CD4-positive, alpha-beta memory T cell (primary cell): ENCODE measurements around the gene POLR3GL. TPM values are rescaled to one million over a fixed set of nuclear protein-coding genes. Genes with fewer than 3 reads are reported as not detected.
"Not testable (repeated sequence)": the region's sequence is repeated elsewhere in the genome, so short reads cannot be mapped to it uniquely, and the experiment has no call there.

Experiments used
- CTCF ChIA-PET: fragments of 350-600 bp; sonication (Branson Sonifier 250); formaldehyde crosslinking; loops from one replicate; lab custom pipeline; 2021; ENCODE audit warnings: inconsistent platforms; ENCODE audit not compliant: partially characterized antibody; lab: Charles Lee
- POLR2A ChIA-PET: fragments of 350-600 bp; sonication (Branson Sonifier 250); formaldehyde crosslinking; loops from one replicate; lab custom pipeline; 2021; ENCODE audit not compliant: partially characterized antibody; lab: Charles Lee
- DNase-seq, 5 donors: peaks; one replicate each; pipeline versions ENCODE4 v3.0.0 to v3.0.0-alpha.2; 2020 to 2022; ENCODE audit warnings: mixed read lengths in 1 of 5
- H3K27ac ChIP-seq: one replicate; pipeline ENCODE4 v1.7.0; 2013; ENCODE audit warnings: low read depth, low read length
- H3K27me3 ChIP-seq: 2 replicates; pipeline ENCODE4 v1.7.0; 2013; ENCODE audit warnings: mild to moderate bottlenecking, low read length, moderate library complexity; ENCODE audit not compliant: insufficient read depth
- H3K36me3 ChIP-seq: 2 replicates; pipeline ENCODE4 v1.7.0; 2013; ENCODE audit warnings: mild to moderate bottlenecking, low read length, moderate library complexity; ENCODE audit not compliant: insufficient read depth
- H3K4me1 ChIP-seq: 2 replicates; pipeline ENCODE4 v1.7.0; 2013; ENCODE audit warnings: mild to moderate bottlenecking, low read length, moderate library complexity; ENCODE audit not compliant: insufficient read depth
- H3K4me3 ChIP-seq, 2 donors: one replicate each; pipeline ENCODE4 v1.7.0; 2013; ENCODE audit warnings: low read length in 2 of 2, mild to moderate bottlenecking in 1 of 2
- H3K9me3 ChIP-seq, 2 donors: one replicate each; pipeline ENCODE4 v1.7.0; 2013; ENCODE audit warnings: low read length in 2 of 2, control low read depth in 1 of 2; ENCODE audit not compliant: control insufficient read depth in 1 of 2
- H3K27ac Mint-ChIP-seq, 7 donors: one replicate each; pipeline ENCODE4 v1.8.0; 2020 to 2021; ENCODE audit warnings: mixed read lengths in 7 of 7, mild to moderate bottlenecking in 6 of 7, inconsistent platforms in 3 of 7, moderate library complexity in 3 of 7
- H3K27me3 Mint-ChIP-seq, 2 donors: one replicate each; pipeline ENCODE4 v1.8.0; 2020 to 2021; ENCODE audit warnings: mixed read lengths in 2 of 2
- H3K36me3 Mint-ChIP-seq, 2 donors: one replicate each; pipeline ENCODE4 v1.8.0; 2020 to 2021; ENCODE audit warnings: mixed read lengths in 2 of 2, inconsistent platforms in 1 of 2, mild to moderate bottlenecking in 1 of 2
- H3K4me1 Mint-ChIP-seq, 4 donors: one replicate each; pipeline ENCODE4 v1.8.0; 2020 to 2021; ENCODE audit warnings: mixed read lengths in 4 of 4, mild to moderate bottlenecking in 1 of 4
- H3K4me3 Mint-ChIP-seq, 8 donors: one replicate each; pipeline ENCODE4 v1.8.0; 2020 to 2021; ENCODE audit warnings: mixed read lengths in 8 of 8, mild to moderate bottlenecking in 7 of 8, moderate library complexity in 6 of 8, inconsistent platforms in 3 of 8
- H3K9me3 Mint-ChIP-seq, 8 donors: one replicate each; pipeline ENCODE4 v1.8.0; 2020 to 2021; ENCODE audit warnings: mixed read lengths in 8 of 8, mild to moderate bottlenecking in 5 of 8, inconsistent platforms in 3 of 8, moderate library complexity in 1 of 8
- intact Hi-C: fragments of 100-400 bp; cut with micrococcal nuclease; formaldehyde crosslinking; loops from one replicate; pipeline ENCODE4 v1.15.1; 2023
- polyA plus RNA-seq, 2 donors: library from polyadenylated mRNA; unstranded; fragments of 300-500 nt; fragmentation: Illumina TruSeq; gene quantifications; one replicate each; pipeline ENCODE4 v1.2.3, GENCODE V29; 2021
- total RNA-seq, 2 experiments: library from RNA; stranded (reverse); gene quantifications; one replicate each; pipeline ENCODE4 v1.2.3, GENCODE V29; 2021

POLR3GL gene
- total and polyA plus RNA-seq, 4 experiments from 2014 or later, result 36.6 to 164 (median 66.8) TPM

DNA sequence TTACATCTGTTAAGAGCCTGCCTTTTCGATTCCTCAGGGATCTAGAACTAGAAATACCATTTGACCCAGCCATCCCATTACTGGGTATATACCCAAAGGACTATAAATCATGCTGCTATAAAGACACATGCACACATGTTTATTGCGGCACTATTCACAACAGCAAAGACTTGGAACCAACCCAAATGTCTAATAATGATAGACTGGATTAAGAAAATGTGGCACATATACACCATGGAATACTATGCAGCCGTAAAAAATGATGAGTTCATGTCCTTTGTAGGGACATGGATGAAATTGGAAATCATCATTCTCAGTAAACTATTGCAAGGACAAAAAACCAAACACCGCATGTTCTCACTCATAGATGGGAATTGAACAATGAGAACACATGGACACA lies 44.2 kb upstream of the POLR3GL start:
- CTCF ChIA-PET, H3K4me3 ChIP-seq, H3K27me3 ChIP-seq, H3K27me3 Mint-ChIP-seq, DNase-seq, H3K9me3 ChIP-seq, H3K9me3 Mint-ChIP-seq, H3K27ac ChIP-seq, intact Hi-C loops: not testable (repeated sequence)
- Histone ChIP-seq H3K4me1 (peaks cover 28% of the 10 kb centered on the region), H3K36me3 (peaks cover 11% of the 10 kb centered on the region)
- POLR2A ChIA-PET, result interaction anchor here (1.3 to 4.9 kb wide), 4 partner anchors 34 to 59 kb away, joined by 3 to 61 read pairs (median 30); partner anchors contain the start of genes ANKRD34A, LIX1L and POLR3GL
- peak overlapping the region in 6 of 7 donors; percentile 14 to 96 (median 74) for H3K27ac Mint-ChIP-seq
- H3K4me3 Mint-ChIP-seq, result peak overlapping the region in 7 of 8 donors; percentile 60 to 96 (median 90)
- H3K36me3 Mint-ChIP-seq, result peaks cover 16 to 29% of the 10 kb centered on the region in 2 donors
- H3K4me1 Mint-ChIP-seq, result peaks cover 20 to 45% (median 34%) of the 10 kb centered on the region in 4 donors

DNA sequence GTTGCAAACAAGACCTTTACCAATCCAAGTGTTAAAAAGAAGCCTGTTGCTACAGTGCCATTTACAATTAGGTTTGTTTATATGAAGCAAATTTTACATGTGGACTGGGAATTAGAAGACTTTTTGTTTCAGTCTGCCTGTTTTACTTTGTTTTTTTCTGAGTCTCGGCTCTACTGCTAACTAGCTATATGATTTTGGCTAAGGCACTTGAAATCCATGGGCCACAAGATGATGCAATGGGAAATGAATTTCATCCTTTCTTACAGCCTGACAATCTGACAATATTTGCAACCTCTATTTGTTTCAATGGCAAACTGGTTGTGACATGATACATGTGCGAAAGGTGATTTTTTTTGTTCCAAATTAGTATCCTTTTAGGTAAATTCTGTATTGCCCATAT lies 42.2 kb upstream of the POLR3GL start:
- Mint-ChIP-seq H3K27ac (no peak overlapping the region), H3K9me3 (no peaks in the 10 kb centered on the region), H3K4me3 (no peak overlapping the region), H3K27me3 (no peaks in the 10 kb centered on the region), H3K4me1 (peaks cover 15 to 35% (median 27%) of the 10 kb centered on the region in 4 donors), H3K36me3 (peaks cover 12 to 15% of the 10 kb centered on the region in 2 donors)
- peaks cover 15% of the 10 kb centered on the region for H3K36me3 ChIP-seq
- no peak for DNase-seq
- H3K9me3 ChIP-seq, result no peaks in the 10 kb centered on the region
- no peak overlapping the region for H3K27ac ChIP-seq
- intact Hi-C loops, result no loop called here
- peaks cover 33% of the 10 kb centered on the region for H3K4me1 ChIP-seq
- H3K4me3 ChIP-seq, result no peak overlapping the region
- POLR2A ChIA-PET, result interaction anchor here (1.6 to 1.9 kb wide), 2 partner anchors 36 to 77 kb away, joined by 4 to 12 read pairs; partner anchors contain the start of genes LIX1L and NUDT17
- CTCF ChIA-PET, result interaction anchor here (1.4 kb wide), 1 partner anchor 77 kb away, joined by 4 read pairs; the partner anchor contains the start of gene NUDT17
- no peaks in the 10 kb centered on the region for H3K27me3 ChIP-seq

DNA sequence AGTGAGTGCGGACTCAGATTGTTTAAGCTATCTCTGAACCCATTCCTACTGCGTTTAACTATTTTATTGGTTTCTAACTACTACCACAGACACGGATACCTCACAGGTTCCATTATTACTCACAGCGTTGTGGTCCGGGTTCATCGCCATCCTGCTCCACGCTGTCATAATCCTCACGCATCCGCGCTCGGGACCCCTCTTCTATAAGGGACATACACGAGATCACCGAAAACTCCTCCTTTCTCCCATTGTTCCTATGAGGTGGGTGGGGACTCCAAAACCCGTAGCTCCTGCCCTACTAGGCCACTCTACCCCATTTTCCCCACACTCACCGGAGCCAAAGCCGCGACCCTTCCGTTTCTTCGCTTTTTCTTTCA lies 37.8 kb upstream of the POLR3GL start:
- peak overlapping the region; percentile 96 to 99 for H3K4me3 ChIP-seq
- peaks cover 15% of the 10 kb centered on the region for H3K36me3 ChIP-seq
- peak overlapping the region; percentile 96 for H3K27ac ChIP-seq
- intact Hi-C loops, result loop anchor here (1.0 kb wide), 4 partner anchors 8 to 111 kb away; partner anchors contain the start of genes ANKRD34A, PEX11B and POLR3GL
- no peaks in the 10 kb centered on the region for H3K9me3 ChIP-seq
- Mint-ChIP-seq H3K4me3 (no peak overlapping the region), H3K36me3 (peaks cover 6 to 12% of the 10 kb centered on the region in 2 donors), H3K4me1 (peaks cover 7 to 20% (median 12%) of the 10 kb centered on the region in 4 donors), H3K27ac (no peak overlapping the region), H3K27me3 (no peaks in the 10 kb centered on the region), H3K9me3 (no peaks in the 10 kb centered on the region)
- peak in 1 of 5 donors; percentile 50 for DNase-seq
- no peaks in the 10 kb centered on the region for H3K27me3 ChIP-seq
- ChIA-PET POLR2A (interaction anchor here (0.7 to 8.6 kb wide), 22 partner anchors 9 to 111 kb away, joined by 3 to 444 read pairs (median 11); partner anchors contain the start of genes ANKRD34A, ANKRD35, HJV and LIX1L), CTCF (interaction anchor here (1.0 to 3.9 kb wide), 14 partner anchors 8 to 109 kb away, joined by 3 to 30 read pairs (median 6); partner anchors contain the start of genes ANKRD34A, LIX1L, NUDT17 and PEX11B)
- peaks cover 23% of the 10 kb centered on the region for H3K4me1 ChIP-seq

DNA sequence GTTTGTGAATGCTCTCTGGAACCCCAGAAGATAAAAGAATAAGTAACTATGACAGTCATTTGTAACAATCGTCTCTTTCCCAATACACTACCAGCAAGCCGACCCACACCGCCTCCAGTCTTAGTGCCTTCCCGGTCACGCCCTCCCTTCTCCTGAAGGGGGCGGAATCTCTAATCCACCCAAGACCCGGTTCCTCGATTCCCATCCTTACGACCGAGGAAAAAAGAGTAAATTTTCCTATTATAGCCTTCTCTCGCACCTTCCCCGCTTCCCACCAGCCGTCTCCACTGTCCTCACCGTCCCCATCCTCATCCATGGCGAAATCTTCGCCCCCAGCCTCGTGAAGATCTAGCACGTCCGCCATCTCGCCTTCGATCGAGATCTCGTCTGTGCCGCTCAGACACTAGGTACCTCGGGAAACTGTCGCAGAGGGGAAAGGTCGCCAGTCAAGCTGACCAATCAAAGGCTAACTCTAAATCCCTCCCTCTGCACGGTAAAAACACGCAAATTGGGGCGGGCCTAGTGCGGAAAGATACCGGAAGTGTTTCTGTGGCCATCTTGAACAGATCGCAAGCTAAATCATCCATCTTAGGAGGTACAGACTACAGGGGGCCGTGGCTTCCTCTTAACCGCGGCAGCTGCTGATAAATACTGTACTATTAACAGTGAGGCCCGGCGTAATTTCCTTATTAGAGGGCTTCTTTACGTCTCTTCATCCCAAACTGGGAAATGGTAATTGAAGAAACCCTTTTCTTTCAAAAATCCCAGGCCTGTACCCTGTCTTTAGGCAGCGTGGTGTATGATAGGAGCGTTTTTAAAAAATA lies 37.2 kb upstream of the POLR3GL start, which contains the start of gene RBM8A:
Gene RBM8A, minus strand, starts transcription at position 422 of the 824 bp plus-strand sequence. Its CDS starts 58 bp downstream, at position 364.
- peak within 1 kb of the TSS in 4 of 7 donors; percentile 72 to 94 (median 82) for H3K27ac Mint-ChIP-seq
- Histone ChIP-seq H3K27ac (peak within 1 kb of the TSS; percentile 96), H3K4me1 (peaks cover 29% of the 10 kb centered on the region), H3K9me3 (no peaks in the 10 kb centered on the region), H3K27me3 (no peaks in the 10 kb centered on the region), H3K4me3 (peak within 1 kb of the TSS; percentile 96 to 99), H3K36me3 (peaks cover 15% of the 10 kb centered on the region)
- H3K36me3 Mint-ChIP-seq, result peaks cover 8 to 12% of the 10 kb centered on the region in 2 donors
- H3K9me3 Mint-ChIP-seq, result no peaks in the 10 kb centered on the region
- intact Hi-C loops, result loop anchor here (1.0 kb wide), 4 partner anchors 9 to 110 kb away; partner anchors contain the start of genes ANKRD34A, PEX11B and POLR3GL
- peaks cover 10 to 25% (median 17%) of the 10 kb centered on the region in 4 donors for H3K4me1 Mint-ChIP-seq
- DNase-seq, result peak; percentile 94 to 98 (median 97)
- no peaks in the 10 kb centered on the region for H3K27me3 Mint-ChIP-seq
- POLR2A ChIA-PET, result interaction anchor here (0.5 to 8.6 kb wide), 35 partner anchors 9 to 123 kb away, joined by 3 to 444 read pairs (median 6); partner anchors contain the start of genes ANKRD34A, ANKRD35, HJV and LIX1L
- peak within 1 kb of the TSS in 5 of 8 donors; percentile 20 to 69 (median 42) for H3K4me3 Mint-ChIP-seq
- CTCF ChIA-PET, result interaction anchor here (0.7 to 3.9 kb wide), 22 partner anchors 9 to 110 kb away, joined by 3 to 30 read pairs (median 5); partner anchors contain the start of genes ANKRD34A, ANKRD35, LIX1L and NUDT17

DNA sequence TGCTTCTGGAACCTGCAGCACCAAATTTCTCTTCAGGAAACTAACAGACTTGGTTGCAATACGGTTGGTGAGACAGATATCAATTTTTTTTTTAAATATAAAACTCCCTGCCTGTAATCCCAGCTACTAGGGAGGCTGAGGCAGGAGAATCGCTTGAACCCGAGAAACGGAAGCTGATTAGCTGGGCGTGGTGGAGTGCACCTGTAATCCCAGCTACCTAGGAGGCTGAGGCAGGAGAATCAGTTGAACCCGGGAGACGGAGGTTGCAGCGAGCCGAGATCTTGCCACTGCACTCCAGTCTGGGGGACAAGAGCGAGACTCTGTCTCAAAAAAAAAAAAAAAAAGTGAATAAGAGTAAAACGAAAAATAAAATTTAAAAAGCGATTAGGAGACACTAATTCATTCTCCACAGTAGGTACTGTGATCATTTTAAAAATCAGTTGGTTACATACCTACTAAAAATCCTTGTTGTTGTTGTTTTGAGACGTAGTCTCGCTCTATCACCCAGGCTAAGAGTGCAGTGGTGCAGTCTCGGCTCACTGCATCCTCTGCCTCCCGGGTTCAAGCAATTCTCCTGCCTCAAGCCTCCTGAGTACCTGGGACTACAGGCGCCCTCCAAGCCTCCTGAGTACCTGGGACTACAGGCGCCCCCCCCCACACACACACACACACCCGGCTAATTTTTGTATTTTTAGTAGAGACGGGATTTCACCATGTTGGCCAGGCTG lies 36.4 kb upstream of the POLR3GL start:
- peak overlapping the region in 6 of 8 donors; percentile 20 to 83 (median 48) for H3K4me3 Mint-ChIP-seq
- POLR2A ChIA-PET, result interaction anchor here (0.9 to 8.6 kb wide), 33 partner anchors 8 to 110 kb away, joined by 3 to 444 read pairs (median 8); partner anchors contain the start of genes ANKRD34A, ANKRD35, HJV and LIX1L
- intact Hi-C loops, result loop anchor here (1.0 kb wide), 4 partner anchors 10 to 109 kb away; partner anchors contain the start of genes ANKRD34A, PEX11B and POLR3GL

DNA sequence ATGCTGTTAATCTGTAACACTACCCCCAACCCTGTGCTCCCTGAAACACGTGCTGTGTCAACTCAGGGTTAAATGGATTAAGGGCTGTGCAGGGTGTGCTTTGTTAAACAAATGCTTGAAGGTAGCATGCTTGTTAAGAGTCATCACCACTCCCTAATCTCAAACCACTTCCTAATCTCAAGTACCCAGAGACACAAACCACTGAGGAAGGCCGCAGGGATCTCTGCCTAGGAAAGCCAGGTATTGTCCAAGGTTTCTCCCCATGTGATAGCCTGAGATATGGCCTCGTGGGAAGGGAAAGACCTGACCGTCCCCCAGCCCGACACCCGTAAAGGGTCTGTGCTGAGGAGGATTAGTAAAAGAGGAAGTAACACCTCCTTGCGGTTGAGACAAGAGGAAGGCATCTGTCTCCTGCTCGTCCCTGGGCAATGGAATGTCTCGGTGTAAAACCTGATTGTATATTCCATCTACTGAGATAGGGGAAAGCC lies 31.9 kb upstream of the POLR3GL start:
- Mint-ChIP-seq H3K4me3 (peak overlapping the region in 7 of 8 donors; percentile 56 to 79 (median 76)), H3K4me1 (peaks cover 19 to 43% (median 30%) of the 10 kb centered on the region in 4 donors), H3K27ac (peak overlapping the region; percentile 87 to 96 (median 93)), H3K36me3 (peaks cover 22 to 34% of the 10 kb centered on the region in 2 donors)
- POLR2A ChIA-PET, result interaction anchor here (1.0 to 8.6 kb wide), 5 partner anchors 14 to 87 kb away, joined by 3 to 444 read pairs (median 4); partner anchors contain the start of genes ANKRD34A, LIX1L, NUDT17 and PEX11B
- H3K4me3 ChIP-seq, H3K27me3 ChIP-seq, H3K9me3 Mint-ChIP-seq, H3K27me3 Mint-ChIP-seq, H3K9me3 ChIP-seq, intact Hi-C loops: not testable (repeated sequence)
- Histone ChIP-seq H3K36me3 (peaks cover 17% of the 10 kb centered on the region), H3K4me1 (peaks cover 34% of the 10 kb centered on the region), H3K27ac (peak overlapping the region; percentile 47)
- CTCF ChIA-PET, result interaction anchor here (1.3 to 3.2 kb wide), 3 partner anchors 25 to 46 kb away, joined by 4 to 14 read pairs (median 5); partner anchors contain the start of gene LIX1L
- DNase-seq, result peak; percentile 39 to 66 (median 55)

More for the DNA sequence above, 36.4 kb upstream of the POLR3GL start:
- Histone ChIP-seq H3K4me3 (peak overlapping the region; percentile 96 to 99), H3K4me1 (peaks cover 38% of the 10 kb centered on the region), H3K36me3 (peaks cover 15% of the 10 kb centered on the region), H3K27me3 (no peaks in the 10 kb centered on the region), H3K27ac (peak overlapping the region; percentile 96), H3K9me3 (no peaks in the 10 kb centered on the region)
- DNase-seq, result no peak
- Mint-ChIP-seq H3K9me3 (no peaks in the 10 kb centered on the region), H3K4me1 (peaks cover 18 to 33% (median 24%) of the 10 kb centered on the region in 4 donors), H3K27me3 (no peaks in the 10 kb centered on the region), H3K27ac (peak overlapping the region in 5 of 7 donors; percentile 35 to 94 (median 81)), H3K36me3 (peaks cover 12 to 13% of the 10 kb centered on the region in 2 donors)
- CTCF ChIA-PET, result interaction anchor here (0.7 to 3.9 kb wide), 21 partner anchors 9 to 109 kb away, joined by 3 to 30 read pairs (median 5); partner anchors contain the start of genes ANKRD34A, ANKRD35, LIX1L and NUDT17
